ENCODE results near the gene NFRKB. TPM values are rescaled to one million over a fixed set of nuclear protein-coding genes. Genes with fewer than 3 reads are reported as not detected.

The NFRKB gene
- total and polyA plus RNA-seq, 2 of the 8 experiments (the other 6 are each of a cell fraction or from before 2014, with no cell fraction given): 17.0 to 31.0 TPM

- H3K14ac ChIP-seq (ENCODE audit: insufficient read length): no peak overlapping the region
- WGBS, 2 experiments (ENCODE audit: extremely low coverage in 1 of 2, insufficient coverage in 1 of 2, insufficient read length in 1 of 2, insufficient replicate concordance in 2 of 2, low coverage in 1 of 2, low lambda C conversion rate in 2 of 2, missing lambda C conversion rate in 1 of 2): 83% methylated on average over 9 of the region's 9 CpGs; no CpG with 5 or more reads in 1 of the 2 experiments
- H4K5ac ChIP-seq (ENCODE audit: insufficient read length, low read depth, low read length): no peak overlapping the region
- H2BK12ac ChIP-seq (ENCODE audit: low read depth, low read length): no peak overlapping the region
- H2BK5ac ChIP-seq (ENCODE audit: low read depth, low read length): no peak overlapping the region
- no peaks in the 10 kb centered on the region for H3K4me1 ChIP-seq (replicated peaks in 1 of 4; ENCODE audit: control insufficient read depth in 3 of 4, insufficient read depth in 4 of 4, low read length in 3 of 4)
- H3K79me1 ChIP-seq (ENCODE audit: low read depth, low read length): no peaks in the 10 kb centered on the region; the same call in 1 of the 2 replicates
- no peak overlapping the region for H2BK20ac ChIP-seq (ENCODE audit: low read length)
- no peak overlapping the region for H3K18ac ChIP-seq (ENCODE audit: extremely low read depth, low read length)
- H2BK120ac ChIP-seq (replicated peaks; ENCODE audit: low read depth, low read length): no peak overlapping the region
- no peaks in the 10 kb centered on the region for H3K9me3 ChIP-seq (ENCODE audit: insufficient read depth in 2 of 2, low read depth in 1 of 2, low read length in 1 of 2)
- no peak overlapping the region; the same call in 1 of the 2 replicates for H4K8ac ChIP-seq (ENCODE audit: extremely low read depth, insufficient read depth, low read length)
- H3K36me3 ChIP-seq (ENCODE audit: control insufficient read depth in 2 of 4, insufficient read depth in 4 of 4, low read length in 3 of 4): peaks cover 25 to 87% (median 76%) of the 10 kb centered on the region in 4 experiments
- POLR2A ChIA-PET (ENCODE audit: partially characterized antibody): no interaction called here
- CTCF ChIA-PET (ENCODE audit: partially characterized antibody): interaction anchor here (0.6 to 2.4 kb wide), 23 partner anchors 9 to 640 kb away, joined by 3 to 15 read pairs (median 4); partner anchors contain the start of gene NFRKB
- H3K23ac ChIP-seq (ENCODE audit: insufficient read length): no peak overlapping the region
- DNase-seq (ENCODE audit: low read depth in 1 of 2, low spot score in 2 of 2): peak in 1 of 2 experiments; percentile 79
- no peak overlapping the region for H3K9ac ChIP-seq (replicated peaks in 1 of 4; ENCODE audit: extremely low read depth in 1 of 4, low read depth in 3 of 4, low read length in 3 of 4)
- H3K23me2 ChIP-seq (ENCODE audit: low read depth, low read length): no peaks in the 10 kb centered on the region
- H3K4ac ChIP-seq (replicated peaks; ENCODE audit: insufficient read length, low read depth, low read length): no peak overlapping the region
- no peaks in the 10 kb centered on the region for H3K27me3 ChIP-seq (replicated peaks in 1 of 4; ENCODE audit: control insufficient read depth in 3 of 4, extremely low read depth in 1 of 4, insufficient read depth in 3 of 4, low read length in 3 of 4)
- H2BK15ac ChIP-seq (ENCODE audit: low read length): no peak overlapping the region
- no peak overlapping the region for H3K4me3 ChIP-seq (ENCODE audit: extremely low read depth in 1 of 4, insufficient read depth in 2 of 4, low read depth in 3 of 4, low read length in 4 of 4)
- H3K27ac ChIP-seq (ENCODE audit: low read depth, low read length): no peak overlapping the region
- peak; percentile 52 for FAIRE-seq
- H3K56ac ChIP-seq (replicated peaks; ENCODE audit: insufficient read length, low read depth, low read length): no peak overlapping the region
- no peak overlapping the region for H4K91ac ChIP-seq (replicated peaks; ENCODE audit: insufficient read length, low read length)
- no peak overlapping the region for H2AK5ac ChIP-seq (ENCODE audit: low read depth, low read length)
- H3K4me2 ChIP-seq (ENCODE audit: insufficient read depth in 1 of 2, low read depth in 2 of 2, low read length in 2 of 2): no peak overlapping the region
- peaks cover 0 to 10% of the 10 kb centered on the region in 2 experiments for H4K20me1 ChIP-seq (replicated peaks in 1 of 2; ENCODE audit: control insufficient read depth in 1 of 2, insufficient read depth in 2 of 2, low read length in 2 of 2)
- H2AFZ ChIP-seq (ENCODE audit: low read length): no peak overlapping the region
- no peaks in the 10 kb centered on the region for H3K79me2 ChIP-seq (ENCODE audit: control insufficient read depth in 1 of 2, insufficient read depth in 2 of 2, low read length in 2 of 2)
- TF ChIP-seq MAFK (IDR thresholded peaks at IDR 0.05; ENCODE audit: low read depth, low read length) (no peak), ATF2 (IDR thresholded peaks at IDR 0.05; ENCODE audit: low read length) (no peak), GTF2F1 (IDR thresholded peaks at IDR 0.05; ENCODE audit: borderline replicate concordance, low read depth, low read length) (no peak), HDAC6 (IDR thresholded peaks at IDR 0.05; ENCODE audit: low read depth, low read length) (no peak), CBX5 (IDR thresholded peaks at IDR 0.05; ENCODE audit: low read depth, low read length) (no peak), EZH2 (IDR thresholded peaks at IDR 0.05; ENCODE audit: low read depth, low read length, severe bottlenecking) (no peak), CHD1 (IDR thresholded peaks at IDR 0.05; ENCODE audit: low read depth, low read length) (no peak), RAD21 (IDR thresholded peaks at IDR 0.05 in 1 of 2, conservative IDR thresholded peaks at IDR 0.05 in 1 of 2; ENCODE audit: low read depth in 2 of 2, low read length in 2 of 2) (peak; percentile 59 to 69), ZNF274 (IDR thresholded peaks at IDR 0.05; ENCODE audit: borderline replicate concordance, extremely low read depth, low read length) (no peak)
Observed at GRCh38 chr11:129881570-129882170, 13.7 kb downstream of the NFRKB start.
